ENCODE results near the gene ADAMTSL1. TPM values are rescaled to one million over a fixed set of nuclear protein-coding genes. Genes with fewer than 3 reads are reported as not detected.

ADAMTSL1 gene
- total RNA-seq, 6 experiments from 2014 or later, result 37.3 to 98.1 (median 90.8) TPM

DNA sequence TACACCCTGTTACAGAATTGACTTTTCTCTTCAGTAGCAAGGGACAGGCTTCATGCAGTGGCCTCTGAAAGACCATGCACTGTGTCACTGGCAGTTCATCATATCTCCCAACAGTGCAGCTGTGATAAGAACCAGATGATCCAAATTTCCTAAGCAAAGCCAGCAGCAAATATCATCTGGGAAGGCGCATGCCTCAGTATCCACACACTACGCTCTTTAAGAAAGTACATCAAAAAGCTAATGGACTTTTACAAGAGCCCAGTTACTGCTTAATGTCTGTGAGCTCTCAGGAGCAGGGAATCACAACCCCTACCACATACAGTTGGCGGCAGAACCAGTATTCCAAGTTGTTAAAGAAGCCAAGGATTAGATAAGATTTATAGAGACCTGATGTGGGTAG is 25.1 kb downstream of the ADAMTSL1 start:
- Mint-ChIP-seq H3K9me3 (no peaks in the 10 kb centered on the region), H3K4me3 (no peak overlapping the region), H3K36me3 (ENCODE audit: low read depth) (peaks cover 67% of the 10 kb centered on the region), H3K27me3 (ENCODE audit: insufficient read depth) (no peaks in the 10 kb centered on the region), H3K27ac (no peak overlapping the region), H3K4me1 (ENCODE audit: low read depth) (peaks cover 57% of the 10 kb centered on the region)
- TF ChIP-seq, protein P1, sequence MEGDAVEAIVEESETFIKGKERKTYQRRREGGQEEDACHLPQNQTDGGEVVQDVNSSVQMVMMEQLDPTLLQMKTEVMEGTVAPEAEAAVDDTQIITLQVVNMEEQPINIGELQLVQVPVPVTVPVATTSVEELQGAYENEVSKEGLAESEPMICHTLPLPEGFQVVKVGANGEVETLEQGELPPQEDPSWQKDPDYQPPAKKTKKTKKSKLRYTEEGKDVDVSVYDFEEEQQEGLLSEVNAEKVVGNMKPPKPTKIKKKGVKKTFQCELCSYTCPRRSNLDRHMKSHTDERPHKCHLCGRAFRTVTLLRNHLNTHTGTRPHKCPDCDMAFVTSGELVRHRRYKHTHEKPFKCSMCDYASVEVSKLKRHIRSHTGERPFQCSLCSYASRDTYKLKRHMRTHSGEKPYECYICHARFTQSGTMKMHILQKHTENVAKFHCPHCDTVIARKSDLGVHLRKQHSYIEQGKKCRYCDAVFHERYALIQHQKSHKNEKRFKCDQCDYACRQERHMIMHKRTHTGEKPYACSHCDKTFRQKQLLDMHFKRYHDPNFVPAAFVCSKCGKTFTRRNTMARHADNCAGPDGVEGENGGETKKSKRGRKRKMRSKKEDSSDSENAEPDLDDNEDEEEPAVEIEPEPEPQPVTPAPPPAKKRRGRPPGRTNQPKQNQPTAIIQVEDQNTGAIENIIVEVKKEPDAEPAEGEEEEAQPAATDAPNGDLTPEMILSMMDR (IDR thresholded peaks at IDR 0.05), result no peak
- no peak for DNase-seq

GRCh38 chr9:18499980-18500379 is 26.0 kb downstream of the ADAMTSL1 start:
- H3K9me3 Mint-ChIP-seq, result no peaks in the 10 kb centered on the region
- no peak overlapping the region; the same call in 1 of the 2 replicates for H3K27ac Mint-ChIP-seq
- H3K4me3 Mint-ChIP-seq, result no peak overlapping the region
- H3K27me3 Mint-ChIP-seq (ENCODE audit: insufficient read depth), result no peaks in the 10 kb centered on the region
- TF ChIP-seq, protein P1 (IDR thresholded peaks at IDR 0.05), result no peak
- peaks cover 58% of the 10 kb centered on the region for H3K36me3 Mint-ChIP-seq (ENCODE audit: low read depth)
- DNase-seq, result no peak
- H3K4me1 Mint-ChIP-seq (ENCODE audit: low read depth), result peaks cover 57% of the 10 kb centered on the region

DNA sequence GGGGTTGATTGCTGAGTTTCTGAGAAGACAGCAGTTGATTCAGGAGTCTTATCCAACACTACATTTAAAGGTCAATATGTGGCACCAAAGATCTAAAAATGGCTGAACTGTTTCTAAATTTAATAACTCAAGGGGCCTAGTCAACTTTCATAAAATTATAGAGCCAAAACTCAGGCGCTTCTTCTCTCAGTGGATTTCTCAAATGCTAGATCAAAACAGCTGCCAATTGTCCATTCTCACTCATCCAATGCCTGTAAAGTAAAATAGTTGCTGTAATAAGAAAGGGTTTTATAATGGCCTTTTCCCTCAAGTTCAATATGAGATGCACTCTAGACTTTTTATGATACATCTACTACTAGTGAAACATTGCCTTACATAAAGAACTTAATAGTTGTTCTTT is 26.5 kb downstream of the ADAMTSL1 start:
- no peaks in the 10 kb centered on the region for H3K27me3 Mint-ChIP-seq (ENCODE audit: insufficient read depth)
- peaks cover 58% of the 10 kb centered on the region for H3K36me3 Mint-ChIP-seq (ENCODE audit: low read depth)
- no peak for DNase-seq
- TF ChIP-seq, protein P1 (IDR thresholded peaks at IDR 0.05), result no peak
- no peak overlapping the region; the same call in 1 of the 2 replicates for H3K27ac Mint-ChIP-seq
- H3K9me3 Mint-ChIP-seq, result no peaks in the 10 kb centered on the region
- no peak overlapping the region for H3K4me3 Mint-ChIP-seq
- H3K4me1 Mint-ChIP-seq (ENCODE audit: low read depth), result peaks cover 57% of the 10 kb centered on the region

DNA sequence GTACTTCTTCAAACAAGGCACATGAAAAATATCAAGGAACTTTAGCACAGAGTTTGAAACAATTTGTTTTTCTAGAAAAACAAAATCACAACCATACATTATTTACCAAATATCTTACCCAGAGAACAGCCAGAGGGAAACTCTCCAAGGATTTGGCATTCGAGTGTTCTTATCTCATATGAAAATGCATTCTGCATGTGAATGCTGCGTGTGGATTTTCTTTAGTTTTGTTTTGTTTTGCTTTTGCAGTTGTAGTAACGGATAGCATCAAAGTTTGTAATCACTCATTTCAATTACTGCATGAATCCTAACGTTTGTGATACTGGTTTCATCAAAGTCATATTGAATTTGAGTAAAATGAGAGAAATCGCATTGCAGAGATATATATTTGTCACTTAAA is 28.0 kb downstream of the ADAMTSL1 start:
- DNase-seq, result no peak
- H3K27me3 Mint-ChIP-seq (ENCODE audit: insufficient read depth), result no peaks in the 10 kb centered on the region

DNA sequence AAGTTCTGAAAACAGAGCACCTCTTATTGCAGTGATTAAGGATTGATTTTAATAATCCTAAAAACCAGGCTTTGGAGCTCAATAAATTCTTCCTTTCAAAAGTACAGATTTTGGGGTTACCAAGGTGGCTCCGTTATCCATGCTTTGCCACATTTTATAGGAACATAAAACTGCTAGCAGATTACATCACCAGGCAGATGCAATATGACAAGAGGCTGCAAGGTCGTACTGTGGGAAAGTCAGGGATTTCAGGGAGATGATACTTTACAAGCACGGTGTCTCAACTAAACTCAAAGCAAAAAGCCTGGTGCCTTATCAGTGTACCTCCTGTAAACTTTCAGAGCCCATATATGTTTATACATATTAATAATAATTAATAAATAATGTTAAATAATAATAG is 28.6 kb downstream of the ADAMTSL1 start:
- TF ChIP-seq, protein P1 (IDR thresholded peaks at IDR 0.05), result no peak
- no peaks in the 10 kb centered on the region for H3K27me3 Mint-ChIP-seq (ENCODE audit: insufficient read depth)
- H3K4me1 Mint-ChIP-seq (ENCODE audit: low read depth), result peaks cover 55% of the 10 kb centered on the region
- no peak for DNase-seq
- peak overlapping the region; percentile 81; the same call in 1 of the 2 replicates for H3K27ac Mint-ChIP-seq
- peak overlapping the region; percentile 81; the same call in 1 of the 2 replicates for H3K4me3 Mint-ChIP-seq
- H3K9me3 Mint-ChIP-seq, result no peaks in the 10 kb centered on the region
- H3K36me3 Mint-ChIP-seq (ENCODE audit: low read depth), result peaks cover 56% of the 10 kb centered on the region

More for the DNA sequence above, 28.0 kb downstream of the ADAMTSL1 start:
- Mint-ChIP-seq H3K27ac (peak overlapping the region; percentile 81), H3K36me3 (ENCODE audit: low read depth) (peaks cover 52% of the 10 kb centered on the region), H3K4me1 (ENCODE audit: low read depth) (peaks cover 57% of the 10 kb centered on the region), H3K4me3 (peak overlapping the region; percentile 81), H3K9me3 (no peaks in the 10 kb centered on the region)
- TF ChIP-seq, protein P1 (IDR thresholded peaks at IDR 0.05), result no peak

- peaks cover 58% of the 10 kb centered on the region for H3K36me3 Mint-ChIP-seq (ENCODE audit: low read depth)
- TF ChIP-seq, protein P1 (IDR thresholded peaks at IDR 0.05), result no peak
- H3K9me3 Mint-ChIP-seq, result peaks cover 4% of the 10 kb centered on the region
- peaks cover 41% of the 10 kb centered on the region for H3K4me1 Mint-ChIP-seq (ENCODE audit: low read depth)
- H3K27ac Mint-ChIP-seq, result no peak overlapping the region
- no peaks in the 10 kb centered on the region for H3K27me3 Mint-ChIP-seq (ENCODE audit: insufficient read depth)
- H3K4me3 Mint-ChIP-seq, result no peak overlapping the region
- no peak for DNase-seq
These were observed 30.8 kb downstream of the ADAMTSL1 start for GRCh38 chr9:18504707-18505106.
